OCI-LY1 (cell line): ENCODE measurements around the gene SMIM32.

Source experiments
- CTCF ChIP-seq: fragments of 200-600 bp; sonication (generic), shearing (Covaris generic); IDR thresholded peaks from 2 replicates; pipeline ENCODE4 v1.5.1; 2017; ENCODE audit warnings: mild to moderate bottlenecking, antibody characterized with exemption, low read length, moderate library complexity, mixed read lengths
- EZH2 ChIP-seq: fragments of 200-600 bp; sonication (generic), shearing (Covaris generic); IDR thresholded peaks from 2 replicates; pipeline ENCODE4 v1.8.0; 2017; ENCODE audit warnings: borderline replicate concordance, mixed run types, mild to moderate bottlenecking, antibody characterized with exemption, low read length, moderate library complexity, mixed read lengths

DNA sequence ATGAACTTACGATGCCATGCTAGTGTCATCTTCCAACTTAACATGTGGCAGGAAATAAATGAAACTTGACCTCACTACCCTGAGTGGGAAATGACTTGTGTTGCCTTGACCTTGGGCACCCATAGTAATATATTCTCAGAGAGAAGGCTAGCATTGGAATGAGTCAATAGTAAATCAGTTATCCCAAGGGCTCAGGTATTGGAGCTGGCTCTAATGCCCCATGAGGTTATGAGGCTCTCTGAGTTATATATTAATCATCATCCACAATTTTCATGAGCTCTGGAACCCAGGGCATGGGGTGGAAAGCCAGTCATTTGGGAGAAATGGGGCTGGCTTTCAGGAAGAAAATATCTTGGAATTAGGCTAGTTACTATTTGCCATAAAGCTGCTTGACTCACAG is 42.4 kb upstream of the SMIM32 start:
- no peak for TF ChIP-seq CTCF
- no peak for TF ChIP-seq EZH2
